MM.1S (cell line): ENCODE measurements around the gene ATP13A3.
"Not testable (repeated sequence)": the region's sequence is repeated elsewhere in the genome, so short reads cannot be mapped to it uniquely, and the experiment has no call there.

Experiments
- DNase-seq: peaks from one replicate; pipeline ENCODE4 v3.0.0-alpha.2; 2015
- H2AFZ ChIP-seq: fragments of 300-600 bp; sonication (generic); 2 replicates; pipeline ENCODE4 v1.6.0; 2016; ENCODE audit warnings: antibody characterized with exemption, low read length
- H3F3A ChIP-seq: fragments of 300-600 bp; sonication (generic); 2 replicates; pipeline ENCODE4 v1.6.1; 2016; ENCODE audit warnings: mild to moderate bottlenecking, antibody characterized with exemption, low read length, moderate library complexity, mixed read lengths; ENCODE audit not compliant: insufficient read depth
- H3K27ac ChIP-seq: fragments of 300-600 bp; sonication (generic); 2 replicates; pipeline ENCODE4 v1.5.1; 2016; ENCODE audit warnings: mild to moderate bottlenecking, low read length
- H3K27me3 ChIP-seq: fragments of 300-600 bp; sonication (generic); replicated peaks from 2 replicates; pipeline ENCODE4 v1.6.0; 2016; ENCODE audit warnings: low read length; ENCODE audit not compliant: insufficient read depth
- H3K36me3 ChIP-seq: fragments of 300-600 bp; sonication (generic); replicated peaks from 2 replicates; pipeline ENCODE4 v1.6.1; 2016; ENCODE audit warnings: mild to moderate bottlenecking, low read length, mixed read lengths; ENCODE audit not compliant: insufficient read depth
- H3K4me1 ChIP-seq: fragments of 300-600 bp; sonication (generic); 2 replicates; pipeline ENCODE4 v1.6.1; 2016; ENCODE audit warnings: low read length, mixed read lengths
- H3K4me2 ChIP-seq: fragments of 300-600 bp; sonication (generic); 2 replicates; pipeline ENCODE4 v1.6.0; 2016; ENCODE audit warnings: low read depth, low read length
- H3K4me3 ChIP-seq: fragments of 300-600 bp; sonication (generic); 2 replicates; pipeline ENCODE4 v1.5.1; 2016; ENCODE audit warnings: low read length, mixed read lengths
- H3K79me2 ChIP-seq: fragments of 300-600 bp; sonication (generic); 2 replicates; pipeline ENCODE4 v1.6.1; 2016; ENCODE audit warnings: mixed run types, low read length, mixed read lengths
- H3K9ac ChIP-seq: fragments of 300-600 bp; sonication (generic); 2 replicates; pipeline ENCODE4 v1.6.1; 2016; ENCODE audit warnings: low read length, mixed read lengths
- H3K9me2 ChIP-seq: fragments of 300-600 bp; sonication (generic); replicated peaks from 2 replicates; pipeline ENCODE4 v1.6.1; 2016; ENCODE audit warnings: mild to moderate bottlenecking, low read length, mixed read lengths; ENCODE audit not compliant: insufficient read depth
- H3K9me3 ChIP-seq: fragments of 300-600 bp; sonication (generic); replicated peaks from 2 replicates; pipeline ENCODE4 v1.6.1; 2016; ENCODE audit warnings: mild to moderate bottlenecking, low read length, mixed read lengths; ENCODE audit not compliant: insufficient read depth
- H4K20me1 ChIP-seq: fragments of 300-600 bp; sonication (generic); 2 replicates; pipeline ENCODE4 v1.6.1; 2016; ENCODE audit warnings: mild to moderate bottlenecking, low read length, moderate library complexity, mixed read lengths; ENCODE audit not compliant: insufficient read depth
- CTCF ChIP-seq: fragments of 300-600 bp; sonication (generic); IDR thresholded peaks from 2 replicates; pipeline ENCODE4 v1.5.1; 2016; ENCODE audit warnings: antibody characterized with exemption, low read length, mixed read lengths
- EZH2 ChIP-seq: fragments of 300-600 bp; sonication (generic); optimal IDR thresholded peaks from 2 replicates; pipeline ENCODE3; 2017; ENCODE audit warnings: low read depth, mild to moderate bottlenecking, antibody characterized with exemption, low read length, mixed read lengths
- EZH2phosphoT487 ChIP-seq: fragments of 300-600 bp; sonication (generic); IDR thresholded peaks from 2 replicates; pipeline ENCODE4 v1.6.1; 2018; ENCODE audit warnings: antibody characterized with exemption, low read length

The ATP13A3 gene

GRCh38 chr3:194521510-194522260, 34.9 kb upstream of the ATP13A3 start:
- no peak overlapping the region for H3K4me2 ChIP-seq
- H4K20me1 ChIP-seq: no peaks in the 10 kb centered on the region
- TF ChIP-seq CTCF (no peak), EZH2phosphoT487 (no peak), EZH2 (no peak)
- H3F3A ChIP-seq: no peaks in the 10 kb centered on the region
- no peak overlapping the region for H2AFZ ChIP-seq
- H3K4me1 ChIP-seq: no peaks in the 10 kb centered on the region
- no peaks in the 10 kb centered on the region for H3K79me2 ChIP-seq
- H3K27ac ChIP-seq: no peak overlapping the region
- H3K27me3 ChIP-seq: no peaks in the 10 kb centered on the region
- H3K9me3 ChIP-seq: no peaks in the 10 kb centered on the region
- no peak for DNase-seq
- no peak overlapping the region for H3K4me3 ChIP-seq
- no peak overlapping the region for H3K9ac ChIP-seq
- H3K36me3 ChIP-seq: no peaks in the 10 kb centered on the region
- no peaks in the 10 kb centered on the region for H3K9me2 ChIP-seq

- H3K4me3 ChIP-seq, H3K79me2 ChIP-seq, H3K27me3 ChIP-seq, H2AFZ ChIP-seq, H3K9me2 ChIP-seq, H3K4me1 ChIP-seq, H3K27ac ChIP-seq, H3K9me3 ChIP-seq, DNase-seq, H3K36me3 ChIP-seq, H4K20me1 ChIP-seq, H3K9ac ChIP-seq, H3F3A ChIP-seq, H3K4me2 ChIP-seq: not testable (repeated sequence)
Observed at GRCh38 chr3:194520682-194521162, 33.9 kb upstream of the ATP13A3 start.

- not testable (repeated sequence) for H2AFZ ChIP-seq, H3K27me3 ChIP-seq, H3K79me2 ChIP-seq, H3K9me3 ChIP-seq, H3K4me2 ChIP-seq, H3K4me3 ChIP-seq, DNase-seq, H3K27ac ChIP-seq, H3K4me1 ChIP-seq, H4K20me1 ChIP-seq, H3F3A ChIP-seq, H3K9me2 ChIP-seq, H3K9ac ChIP-seq, H3K36me3 ChIP-seq
Observed at GRCh38 chr3:194520201-194520600, 33.4 kb upstream of the ATP13A3 start.

- H3K79me2 ChIP-seq: no peaks in the 10 kb centered on the region
- no peaks in the 10 kb centered on the region for H3K27me3 ChIP-seq
- no peak overlapping the region for H2AFZ ChIP-seq
- no peak overlapping the region for H3K27ac ChIP-seq
- H3K4me2 ChIP-seq: no peak overlapping the region
- H3K9ac ChIP-seq: no peak overlapping the region
- no peaks in the 10 kb centered on the region for H3K9me3 ChIP-seq
- no peak overlapping the region for H3K4me3 ChIP-seq
- H3F3A ChIP-seq: no peaks in the 10 kb centered on the region
- no peaks in the 10 kb centered on the region for H4K20me1 ChIP-seq
- no peaks in the 10 kb centered on the region for H3K36me3 ChIP-seq
- H3K9me2 ChIP-seq: no peaks in the 10 kb centered on the region
- no peaks in the 10 kb centered on the region for H3K4me1 ChIP-seq
- no peak for DNase-seq
- TF ChIP-seq CTCF: no peak
- no peak for TF ChIP-seq EZH2phosphoT487
- no peak for TF ChIP-seq EZH2
Observed at GRCh38 chr3:194518652-194519051, 31.9 kb upstream of the ATP13A3 start.
